PC-9 (cell line): ENCODE data around the gene CCDC30. TPM values are rescaled to one million over a fixed set of nuclear protein-coding genes. Genes with fewer than 3 reads are reported as not detected.

ENCODE experiments used
- BruUV-seq: library from RNA; stranded (reverse); fragments of 400-500 nt; replicated peaks from 2 replicates; lab custom pipeline; 2021; lab: Mats Ljungman, UMichigan
- CTCF ChIA-PET: fragments of 300-600 bp; sonication (Branson Sonifier 250); formaldehyde crosslinking; loops from one replicate; lab custom pipeline; 2022; ENCODE audit warnings: antibody characterized with exemption; lab: Charles Lee
- POLR2A ChIA-PET: fragments of 300-600 bp; sonication (Branson Sonifier 250); formaldehyde crosslinking; loops from one replicate; lab custom pipeline; 2022; ENCODE audit warnings: antibody characterized with exemption; ENCODE audit not compliant: unreplicated experiment; lab: Charles Lee
- DNase-seq, 2 experiments: peaks; one replicate each; pipeline versions ENCODE4 v3.0.0 to v3.0.0-alpha.2; 2015 to 2022; ENCODE audit warnings: mixed read lengths in 1 of 2
- H2AFZ ChIP-seq: fragments of 200-600 bp; sonication (generic); 2 replicates; pipeline ENCODE4 v1.8.1; 2017; ENCODE audit warnings: antibody characterized with exemption
- H3F3A ChIP-seq: fragments of 200-600 bp; sonication (generic); 2 replicates; pipeline ENCODE4 v1.8.1; 2017; ENCODE audit warnings: antibody characterized with exemption, mild to moderate bottlenecking, low read depth; ENCODE audit not compliant: insufficient read depth
- H3K27ac ChIP-seq: fragments of 200-600 bp; sonication (generic); 2 replicates; pipeline ENCODE4 v1.6.1; 2016; ENCODE audit warnings: mixed run types
- H3K27me3 ChIP-seq: fragments of 200-600 bp; sonication (generic); 2 replicates; pipeline ENCODE4 v1.6.1; 2016; ENCODE audit warnings: low read depth, mixed run types; ENCODE audit not compliant: insufficient read depth
- H3K36me3 ChIP-seq: fragments of 200-600 bp; sonication (generic); 2 replicates; pipeline ENCODE4 v1.6.1; 2016; ENCODE audit warnings: low read depth, mixed run types
- H3K4me1 ChIP-seq: fragments of 200-600 bp; sonication (generic); replicated peaks from 2 replicates; pipeline ENCODE4 v1.6.1; 2016; ENCODE audit warnings: mixed run types; ENCODE audit not compliant: insufficient read depth
- H3K4me2 ChIP-seq: fragments of 200-600 bp; sonication (generic); 2 replicates; pipeline ENCODE4 v1.6.1; 2017; ENCODE audit warnings: mixed run types
- H3K4me3 ChIP-seq: fragments of 200-600 bp; sonication (generic); 2 replicates; pipeline ENCODE4 v1.6.1; 2016; ENCODE audit warnings: mixed run types
- H3K79me2 ChIP-seq: fragments of 200-600 bp; sonication (generic); 2 replicates; pipeline ENCODE4 v1.6.1; 2017; ENCODE audit warnings: low read depth, mixed run types
- H3K9me2 ChIP-seq: fragments of 200-600 bp; sonication (generic); 2 replicates; pipeline ENCODE4 v1.8.1; 2017; ENCODE audit warnings: mild to moderate bottlenecking; ENCODE audit not compliant: insufficient read depth
- H3K9me3 ChIP-seq: fragments of 200-600 bp; sonication (generic); 2 replicates; pipeline ENCODE4 v1.8.1; 2016; ENCODE audit warnings: low read depth; ENCODE audit not compliant: insufficient read depth
- H4K20me1 ChIP-seq: fragments of 200-600 bp; sonication (generic); 2 replicates; pipeline ENCODE4 v1.8.1; 2017; ENCODE audit not compliant: insufficient read depth
- CTCF ChIP-seq: fragments of 200-600 bp; sonication (generic); conservative IDR thresholded peaks from 2 replicates; pipeline ENCODE4 v1.6.1; 2017; ENCODE audit warnings: mixed run types, antibody characterized with exemption, mild to moderate bottlenecking, moderate library complexity
- EZH2 ChIP-seq: fragments of 200-600 bp; sonication (generic); IDR thresholded peaks from 2 replicates; pipeline ENCODE4 v1.8.0; 2017; ENCODE audit warnings: antibody characterized with exemption, low read depth
- intact Hi-C: fragments of 100-400 bp; cut with micrococcal nuclease; formaldehyde crosslinking; loops from one replicate; pipeline ENCODE4 v1.10.0; 2022; ENCODE audit not compliant: unreplicated experiment
- total RNA-seq: library from RNA; stranded (reverse); gene quantifications from 2 replicates; pipeline ENCODE4 v1.2.3, GENCODE V29; 2021

Gene CCDC30
- total RNA-seq, 1 experiment from 2014 or later: 10.2 TPM

- no peak overlapping the region for H3K27ac ChIP-seq
- ChIA-PET CTCF (no interaction called here), POLR2A (interaction anchor here (0.7 kb wide), 1 partner anchor 439 kb away, joined by 4 read pairs; no protein-coding TSS in a partner anchor)
- H3K79me2 ChIP-seq: no peaks in the 10 kb centered on the region
- H3K4me1 ChIP-seq: no peaks in the 10 kb centered on the region
- no peak for DNase-seq
- H3K36me3 ChIP-seq: no peaks in the 10 kb centered on the region
- H3K4me3 ChIP-seq: no peak overlapping the region
- H3K9me3 ChIP-seq: no peaks in the 10 kb centered on the region
- no peaks in the 10 kb centered on the region for H3K27me3 ChIP-seq
- intact Hi-C loops: no loop called here
- TF ChIP-seq EZH2 (no peak), CTCF (no peak)
- BruUV-seq: no TSS peak
- no peak overlapping the region for H3K4me2 ChIP-seq
- H2AFZ ChIP-seq: no peak overlapping the region
- no peaks in the 10 kb centered on the region for H3F3A ChIP-seq
- H3K9me2 ChIP-seq: no peaks in the 10 kb centered on the region
- no peaks in the 10 kb centered on the region for H4K20me1 ChIP-seq
These were observed 45.9 kb upstream of the CCDC30 start for GRCh38 chr1:42417166-42417565.

- no peak overlapping the region for H3K27ac ChIP-seq
- CTCF ChIA-PET: no interaction called here
- no peak overlapping the region for H2AFZ ChIP-seq
- H3K27me3 ChIP-seq: no peaks in the 10 kb centered on the region
- DNase-seq: no peak
- POLR2A ChIA-PET: no interaction called here
- no peaks in the 10 kb centered on the region for H3K9me3 ChIP-seq
- H3K4me1 ChIP-seq: no peaks in the 10 kb centered on the region
- no peak overlapping the region for H3K4me3 ChIP-seq
- no peaks in the 10 kb centered on the region for H3K9me2 ChIP-seq
- H3F3A ChIP-seq: no peaks in the 10 kb centered on the region
- no peak overlapping the region for H3K4me2 ChIP-seq
- BruUV-seq: no TSS peak
- no peak for TF ChIP-seq EZH2
- no peak for TF ChIP-seq CTCF
- intact Hi-C loops: no loop called here
- no peaks in the 10 kb centered on the region; the same call in 1 of the 2 replicates for H4K20me1 ChIP-seq
- no peaks in the 10 kb centered on the region for H3K36me3 ChIP-seq
- no peaks in the 10 kb centered on the region for H3K79me2 ChIP-seq
These were observed 44.6 kb upstream of the CCDC30 start for GRCh38 chr1:42418516-42418915.

GRCh38 chr1:42419126-42419821 is 43.8 kb upstream of the CCDC30 start:
- no peaks in the 10 kb centered on the region for H3K79me2 ChIP-seq
- no peak overlapping the region for H3K27ac ChIP-seq
- no peaks in the 10 kb centered on the region; the same call in 1 of the 2 replicates for H4K20me1 ChIP-seq
- H2AFZ ChIP-seq: no peak overlapping the region
- intact Hi-C loops: no loop called here
- H3K27me3 ChIP-seq: no peaks in the 10 kb centered on the region
- H3K36me3 ChIP-seq: no peaks in the 10 kb centered on the region
- POLR2A ChIA-PET: no interaction called here
- H3K4me1 ChIP-seq: peaks cover 7% of the 10 kb centered on the region
- no peaks in the 10 kb centered on the region for H3K9me3 ChIP-seq
- no peak overlapping the region for H3K4me3 ChIP-seq
- H3K4me2 ChIP-seq: no peak overlapping the region
- H3F3A ChIP-seq: no peaks in the 10 kb centered on the region
- no peak for DNase-seq
- TF ChIP-seq CTCF (no peak), EZH2 (no peak)
- CTCF ChIA-PET: no interaction called here
- BruUV-seq: no TSS peak
- H3K9me2 ChIP-seq: no peaks in the 10 kb centered on the region
